ENCODE measurements around the gene ZFP62. TPM values are rescaled to one million over a fixed set of nuclear protein-coding genes. Genes with fewer than 3 reads are reported as not detected.

ZFP62 gene
- total and polyA plus RNA-seq, 2 of the 8 experiments (the other 6 are each of a cell fraction or from before 2014, with no cell fraction given), result 9.3 to 38.5 TPM

DNA sequence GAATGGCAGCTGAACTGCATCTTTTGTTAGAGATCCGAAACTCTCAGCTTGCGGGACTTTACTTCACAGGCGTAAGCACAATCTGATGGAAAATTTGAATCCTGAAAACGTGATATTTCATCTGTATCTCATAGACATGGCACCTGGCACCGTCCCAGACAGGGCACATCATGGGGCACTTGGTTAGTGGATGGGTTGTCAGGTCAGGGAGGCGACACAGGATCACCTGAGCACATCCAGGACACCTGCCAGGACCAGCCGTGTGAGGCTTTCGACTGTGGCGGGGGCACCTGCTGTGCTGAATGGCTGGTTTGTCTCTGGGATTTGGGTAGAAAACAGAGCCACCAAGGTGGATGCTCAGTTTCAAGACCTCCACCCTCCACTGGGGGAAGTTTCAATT, 11.3 kb upstream of the ZFP62 start (continued):
- TF ChIP-seq, protein P1, sequence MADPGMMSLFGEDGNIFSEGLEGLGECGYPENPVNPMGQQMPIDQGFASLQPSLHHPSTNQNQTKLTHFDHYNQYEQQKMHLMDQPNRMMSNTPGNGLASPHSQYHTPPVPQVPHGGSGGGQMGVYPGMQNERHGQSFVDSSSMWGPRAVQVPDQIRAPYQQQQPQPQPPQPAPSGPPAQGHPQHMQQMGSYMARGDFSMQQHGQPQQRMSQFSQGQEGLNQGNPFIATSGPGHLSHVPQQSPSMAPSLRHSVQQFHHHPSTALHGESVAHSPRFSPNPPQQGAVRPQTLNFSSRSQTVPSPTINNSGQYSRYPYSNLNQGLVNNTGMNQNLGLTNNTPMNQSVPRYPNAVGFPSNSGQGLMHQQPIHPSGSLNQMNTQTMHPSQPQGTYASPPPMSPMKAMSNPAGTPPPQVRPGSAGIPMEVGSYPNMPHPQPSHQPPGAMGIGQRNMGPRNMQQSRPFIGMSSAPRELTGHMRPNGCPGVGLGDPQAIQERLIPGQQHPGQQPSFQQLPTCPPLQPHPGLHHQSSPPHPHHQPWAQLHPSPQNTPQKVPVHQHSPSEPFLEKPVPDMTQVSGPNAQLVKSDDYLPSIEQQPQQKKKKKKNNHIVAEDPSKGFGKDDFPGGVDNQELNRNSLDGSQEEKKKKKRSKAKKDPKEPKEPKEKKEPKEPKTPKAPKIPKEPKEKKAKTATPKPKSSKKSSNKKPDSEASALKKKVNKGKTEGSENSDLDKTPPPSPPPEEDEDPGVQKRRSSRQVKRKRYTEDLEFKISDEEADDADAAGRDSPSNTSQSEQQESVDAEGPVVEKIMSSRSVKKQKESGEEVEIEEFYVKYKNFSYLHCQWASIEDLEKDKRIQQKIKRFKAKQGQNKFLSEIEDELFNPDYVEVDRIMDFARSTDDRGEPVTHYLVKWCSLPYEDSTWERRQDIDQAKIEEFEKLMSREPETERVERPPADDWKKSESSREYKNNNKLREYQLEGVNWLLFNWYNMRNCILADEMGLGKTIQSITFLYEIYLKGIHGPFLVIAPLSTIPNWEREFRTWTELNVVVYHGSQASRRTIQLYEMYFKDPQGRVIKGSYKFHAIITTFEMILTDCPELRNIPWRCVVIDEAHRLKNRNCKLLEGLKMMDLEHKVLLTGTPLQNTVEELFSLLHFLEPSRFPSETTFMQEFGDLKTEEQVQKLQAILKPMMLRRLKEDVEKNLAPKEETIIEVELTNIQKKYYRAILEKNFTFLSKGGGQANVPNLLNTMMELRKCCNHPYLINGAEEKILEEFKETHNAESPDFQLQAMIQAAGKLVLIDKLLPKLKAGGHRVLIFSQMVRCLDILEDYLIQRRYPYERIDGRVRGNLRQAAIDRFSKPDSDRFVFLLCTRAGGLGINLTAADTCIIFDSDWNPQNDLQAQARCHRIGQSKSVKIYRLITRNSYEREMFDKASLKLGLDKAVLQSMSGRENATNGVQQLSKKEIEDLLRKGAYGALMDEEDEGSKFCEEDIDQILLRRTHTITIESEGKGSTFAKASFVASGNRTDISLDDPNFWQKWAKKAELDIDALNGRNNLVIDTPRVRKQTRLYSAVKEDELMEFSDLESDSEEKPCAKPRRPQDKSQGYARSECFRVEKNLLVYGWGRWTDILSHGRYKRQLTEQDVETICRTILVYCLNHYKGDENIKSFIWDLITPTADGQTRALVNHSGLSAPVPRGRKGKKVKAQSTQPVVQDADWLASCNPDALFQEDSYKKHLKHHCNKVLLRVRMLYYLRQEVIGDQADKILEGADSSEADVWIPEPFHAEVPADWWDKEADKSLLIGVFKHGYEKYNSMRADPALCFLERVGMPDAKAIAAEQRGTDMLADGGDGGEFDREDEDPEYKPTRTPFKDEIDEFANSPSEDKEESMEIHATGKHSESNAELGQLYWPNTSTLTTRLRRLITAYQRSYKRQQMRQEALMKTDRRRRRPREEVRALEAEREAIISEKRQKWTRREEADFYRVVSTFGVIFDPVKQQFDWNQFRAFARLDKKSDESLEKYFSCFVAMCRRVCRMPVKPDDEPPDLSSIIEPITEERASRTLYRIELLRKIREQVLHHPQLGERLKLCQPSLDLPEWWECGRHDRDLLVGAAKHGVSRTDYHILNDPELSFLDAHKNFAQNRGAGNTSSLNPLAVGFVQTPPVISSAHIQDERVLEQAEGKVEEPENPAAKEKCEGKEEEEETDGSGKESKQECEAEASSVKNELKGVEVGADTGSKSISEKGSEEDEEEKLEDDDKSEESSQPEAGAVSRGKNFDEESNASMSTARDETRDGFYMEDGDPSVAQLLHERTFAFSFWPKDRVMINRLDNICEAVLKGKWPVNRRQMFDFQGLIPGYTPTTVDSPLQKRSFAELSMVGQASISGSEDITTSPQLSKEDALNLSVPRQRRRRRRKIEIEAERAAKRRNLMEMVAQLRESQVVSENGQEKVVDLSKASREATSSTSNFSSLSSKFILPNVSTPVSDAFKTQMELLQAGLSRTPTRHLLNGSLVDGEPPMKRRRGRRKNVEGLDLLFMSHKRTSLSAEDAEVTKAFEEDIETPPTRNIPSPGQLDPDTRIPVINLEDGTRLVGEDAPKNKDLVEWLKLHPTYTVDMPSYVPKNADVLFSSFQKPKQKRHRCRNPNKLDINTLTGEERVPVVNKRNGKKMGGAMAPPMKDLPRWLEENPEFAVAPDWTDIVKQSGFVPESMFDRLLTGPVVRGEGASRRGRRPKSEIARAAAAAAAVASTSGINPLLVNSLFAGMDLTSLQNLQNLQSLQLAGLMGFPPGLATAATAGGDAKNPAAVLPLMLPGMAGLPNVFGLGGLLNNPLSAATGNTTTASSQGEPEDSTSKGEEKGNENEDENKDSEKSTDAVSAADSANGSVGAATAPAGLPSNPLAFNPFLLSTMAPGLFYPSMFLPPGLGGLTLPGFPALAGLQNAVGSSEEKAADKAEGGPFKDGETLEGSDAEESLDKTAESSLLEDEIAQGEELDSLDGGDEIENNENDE (IDR thresholded peaks at IDR 0.05; ENCODE audit: insufficient replicate concordance, low read length), result no peak
- TF ChIP-seq POLR2AphosphoS5 (IDR thresholded peaks at IDR 0.05; ENCODE audit: low read depth, low read length) (no peak), EP300 (IDR thresholded peaks at IDR 0.05; ENCODE audit: borderline replicate concordance in 1 of 2, low read depth in 2 of 2, low read length in 2 of 2) (no peak), RNF2 (IDR thresholded peaks at IDR 0.05; ENCODE audit: borderline replicate concordance, low read depth, low read length, missing control alignments, poor library complexity, severe bottlenecking) (no peak), HDAC2 (IDR thresholded peaks at IDR 0.05; ENCODE audit: borderline replicate concordance in 1 of 2, low read depth in 2 of 2, low read length in 2 of 2) (no peak), CHD2 (IDR thresholded peaks at IDR 0.05; ENCODE audit: low read length) (no peak), CBX8 (IDR thresholded peaks at IDR 0.05; ENCODE audit: borderline replicate concordance, low read depth, low read length) (no peak), YY1 (IDR thresholded peaks at IDR 0.05; ENCODE audit: low read depth, low read length) (no peak), MAFK (IDR thresholded peaks at IDR 0.05; ENCODE audit: low read depth, low read length) (no peak), EZH2 (IDR thresholded peaks at IDR 0.05; ENCODE audit: low read depth, low read length, severe bottlenecking) (no peak), SP4 (IDR thresholded peaks at IDR 0.05; ENCODE audit: low read length) (no peak)

Data from H1 (cell line).